Dermis microvascular lymphatic vessel endothelial cell (primary cell): ENCODE measurements around the gene FIP1L1. TPM values are rescaled to one million over a fixed set of nuclear protein-coding genes. Genes with fewer than 3 reads are reported as not detected.

ENCODE experiments used
- DNase-seq, 2 donors: peaks; one replicate each; pipeline versions ENCODE4 v3.0.0 to v3.0.0-alpha.2; 2010; ENCODE audit warnings: low read depth in 2 of 2
- total RNA-seq: library from RNA; depleted of rRNA; stranded (reverse); fragments of >200 nt; gene quantifications from 2 replicates; pipeline ENCODE4 v1.2.1, GENCODE V29; 2014

Gene FIP1L1
- total RNA-seq, 1 donor from 2014 or later: 46.3 TPM

GRCh38 chr4:53500546-53500945 is 123.1 kb downstream of the FIP1L1 start:
- no peak for DNase-seq

GRCh38 chr4:53501561-53501960 is 124.1 kb downstream of the FIP1L1 start:
- DNase-seq: no peak

- no peak for DNase-seq
Observed at GRCh38 chr4:53502094-53502493, 124.7 kb downstream of the FIP1L1 start.

GRCh38 chr4:53505947-53506346 is 128.5 kb downstream of the FIP1L1 start:
- peak in 1 of 2 donors; percentile 19 for DNase-seq

- DNase-seq: no peak
Observed at GRCh38 chr4:53507058-53507457, 129.6 kb downstream of the FIP1L1 start.

- peak; percentile 73 to 85 for DNase-seq
Observed at GRCh38 chr4:53507671-53508286, 130.3 kb downstream of the FIP1L1 start.

- no peak for DNase-seq
Observed at GRCh38 chr4:53508446-53508845, 131.0 kb downstream of the FIP1L1 start.

GRCh38 chr4:53510321-53510720 is 132.9 kb downstream of the FIP1L1 start:
- DNase-seq: no peak

Other genes with a start within 250 kb of the FIP1L1 start
- 11.3 and 13.8 TPM in 2 replicates for gene SCFD2, start 11.6 kb upstream of the FIP1L1 start, total RNA-seq
- 4.0 and 5.1 TPM in 2 replicates for gene LNX1, start 213.8 kb downstream of the FIP1L1 start, total RNA-seq